ENCODE data around the gene MOSPD3. TPM values are rescaled to one million over a fixed set of nuclear protein-coding genes. Genes with fewer than 3 reads are reported as not detected.
"Not testable (repeated sequence)": the region's sequence is repeated elsewhere in the genome, so short reads cannot be mapped to it uniquely, and the experiment has no call there.

Gene MOSPD3
- total RNA-seq, 1 donor from 2014 or later = 12.2 TPM

DNA sequence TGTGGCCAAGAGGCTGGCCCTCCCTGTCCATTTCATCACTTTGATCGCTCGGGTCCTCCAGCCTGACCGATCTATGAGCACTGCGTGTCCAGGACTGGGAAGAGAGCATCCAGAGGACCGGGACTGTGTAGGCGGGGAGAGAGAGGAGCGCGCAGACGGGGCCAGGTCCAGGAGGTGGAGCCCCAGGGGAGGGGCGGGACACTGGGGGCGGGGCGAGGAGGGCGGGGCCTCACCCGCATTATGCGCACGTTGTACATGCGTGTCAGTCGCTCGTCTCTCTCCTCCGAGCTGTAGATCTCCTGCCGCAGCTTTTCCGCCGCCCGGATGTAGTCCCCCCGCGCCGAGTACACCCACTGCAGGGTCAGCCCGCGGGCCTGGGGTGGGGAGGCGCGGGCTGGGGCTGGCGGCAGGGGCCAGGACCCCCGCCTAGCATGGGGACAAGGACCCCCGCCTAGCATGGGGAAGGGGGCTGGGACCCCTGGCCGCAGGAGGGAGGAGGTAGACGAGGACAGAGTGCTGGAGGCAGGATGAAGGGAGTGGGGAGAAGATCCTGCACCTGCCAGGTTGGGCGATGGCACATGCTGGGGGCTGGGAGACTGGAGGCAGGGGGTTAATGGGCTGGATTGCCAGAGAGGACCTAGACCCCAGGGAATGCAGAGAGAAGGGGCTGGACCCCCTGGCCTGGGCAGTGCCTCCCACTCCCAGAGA lies 14.3 kb downstream of the MOSPD3 start:
- DNase-seq = peak; percentile 75

DNA sequence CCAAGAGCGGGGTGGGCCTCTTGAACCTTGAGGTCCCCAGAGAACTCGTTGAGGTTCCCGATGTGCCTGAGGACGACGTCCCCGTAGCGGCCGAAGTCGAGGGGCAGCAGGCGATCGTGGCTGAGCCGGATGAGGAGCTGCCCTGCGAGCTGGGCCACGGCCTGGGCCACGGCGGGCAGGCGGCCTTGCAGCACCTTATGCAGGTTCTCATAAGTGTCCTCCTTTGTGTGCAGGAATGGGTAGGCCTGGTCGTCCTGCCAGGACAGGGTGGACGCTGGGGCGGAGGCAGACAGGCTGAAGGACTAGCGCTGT lies 14.9 kb downstream of the MOSPD3 start:
- DNase-seq = no peak

DNA sequence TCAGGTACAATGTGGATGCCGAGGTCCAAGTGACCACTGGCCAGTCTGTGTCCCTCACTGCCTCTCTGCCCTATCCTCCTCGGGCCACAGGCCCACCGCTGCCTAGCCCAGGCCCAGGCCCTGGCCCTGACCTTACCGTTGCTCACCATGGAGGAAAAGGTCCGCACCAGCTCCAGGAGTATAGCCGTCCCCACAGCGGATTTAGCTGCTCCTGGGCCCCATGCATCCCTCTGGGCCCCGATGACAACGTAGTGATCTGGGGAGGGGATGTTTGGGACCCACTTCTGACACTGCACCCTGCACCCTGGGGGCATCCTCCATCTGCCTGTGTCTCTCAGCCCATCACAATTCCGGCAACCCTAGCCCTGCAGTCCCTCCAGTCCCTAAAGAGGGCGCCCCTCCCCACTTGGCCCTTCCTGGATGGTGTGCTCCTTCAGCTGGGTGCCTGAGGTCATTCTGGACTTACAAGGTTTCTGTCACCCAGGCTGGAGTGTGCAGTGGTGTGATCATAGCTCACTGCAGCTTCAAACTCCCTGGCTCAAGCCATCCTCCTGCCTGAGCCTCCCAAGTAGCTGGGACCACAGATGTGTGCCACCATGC lies 16.9 kb downstream of the MOSPD3 start:
- no peak for DNase-seq

DNA sequence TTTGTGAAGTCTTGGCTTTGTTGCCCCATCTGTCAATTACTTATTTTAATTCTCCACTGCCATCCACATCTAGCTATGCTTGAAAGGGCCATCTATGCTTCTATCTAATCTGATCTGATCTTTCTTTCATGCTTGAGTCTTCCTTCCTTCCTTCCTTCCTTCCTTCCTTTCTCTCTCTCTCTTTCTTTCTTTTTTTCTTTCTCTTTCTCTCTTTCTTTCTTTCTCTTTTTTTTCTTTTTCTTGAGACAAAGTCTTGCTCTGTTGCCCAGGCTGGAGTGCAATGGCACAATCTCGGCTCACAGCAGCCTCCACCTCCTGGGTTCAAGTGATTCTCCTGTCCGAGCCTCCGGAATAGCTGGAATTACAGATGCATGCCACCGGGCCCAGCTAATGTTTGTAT lies 17.7 kb downstream of the MOSPD3 start:
- no peak for DNase-seq

DNA sequence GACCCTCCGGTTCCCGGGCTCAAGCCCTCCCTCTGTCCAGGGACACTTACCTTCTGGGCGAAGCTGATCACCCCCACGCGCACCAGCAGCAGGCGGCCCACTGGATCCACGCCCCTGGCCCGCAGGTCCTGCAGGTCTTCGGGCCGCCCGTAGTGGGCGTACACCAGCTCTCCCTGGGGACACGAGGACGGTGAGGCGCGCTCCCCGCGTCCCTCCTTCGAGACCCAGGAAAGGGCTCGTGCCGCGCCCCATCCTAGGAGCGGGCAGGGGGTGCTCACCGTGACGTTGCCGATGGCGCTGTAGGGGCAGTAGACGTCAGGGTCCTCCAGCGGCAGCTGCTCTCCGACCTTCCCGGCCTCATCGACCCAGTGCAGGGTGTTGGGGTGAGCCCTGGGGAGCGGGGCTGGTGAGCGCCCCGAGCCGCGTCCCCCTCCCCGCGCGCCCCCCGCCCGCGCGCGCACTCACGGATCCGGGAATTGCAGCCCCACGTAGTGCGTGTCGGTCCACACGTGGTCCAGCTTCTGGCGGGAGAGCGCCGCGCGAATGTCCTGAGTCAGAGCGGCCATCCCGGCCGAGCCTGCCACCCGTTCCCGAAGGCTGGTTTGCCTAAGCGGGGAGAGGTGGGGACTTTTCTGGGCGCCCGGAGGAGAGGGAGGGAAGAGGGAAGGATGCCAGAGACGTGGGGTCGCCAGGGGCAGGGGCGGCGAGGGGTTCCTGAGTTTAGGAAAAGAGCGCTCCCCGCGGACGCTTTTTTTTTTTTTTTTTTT lies 20.8 kb downstream of the MOSPD3 start:
- no peak for DNase-seq

DNA sequence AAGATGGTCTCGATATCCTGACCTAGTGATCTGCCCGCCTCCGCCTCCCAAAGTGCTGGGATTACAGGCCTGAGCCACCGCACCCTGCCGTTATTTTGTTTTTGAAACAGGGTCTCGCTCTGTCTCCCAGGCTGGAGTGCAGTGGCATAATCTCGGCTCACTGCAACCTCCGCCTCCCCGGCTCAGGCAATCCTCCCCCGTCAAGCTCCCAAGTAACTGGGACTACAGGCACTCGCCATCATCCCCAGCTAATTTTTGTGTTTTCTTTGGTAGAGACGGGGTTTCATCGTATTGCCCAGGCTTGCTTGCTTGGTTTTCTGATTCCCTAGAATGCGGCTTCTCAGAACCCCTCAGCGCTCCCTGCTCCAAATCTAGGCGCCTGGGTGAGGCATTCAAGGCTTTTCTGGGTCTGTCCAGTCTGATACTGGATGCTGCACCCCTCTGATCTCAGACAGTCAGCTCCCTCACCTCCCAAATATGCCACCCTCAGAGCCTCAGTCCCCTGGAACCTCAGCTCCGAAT lies 27.7 kb downstream of the MOSPD3 start:
- DNase-seq = no peak

DNA sequence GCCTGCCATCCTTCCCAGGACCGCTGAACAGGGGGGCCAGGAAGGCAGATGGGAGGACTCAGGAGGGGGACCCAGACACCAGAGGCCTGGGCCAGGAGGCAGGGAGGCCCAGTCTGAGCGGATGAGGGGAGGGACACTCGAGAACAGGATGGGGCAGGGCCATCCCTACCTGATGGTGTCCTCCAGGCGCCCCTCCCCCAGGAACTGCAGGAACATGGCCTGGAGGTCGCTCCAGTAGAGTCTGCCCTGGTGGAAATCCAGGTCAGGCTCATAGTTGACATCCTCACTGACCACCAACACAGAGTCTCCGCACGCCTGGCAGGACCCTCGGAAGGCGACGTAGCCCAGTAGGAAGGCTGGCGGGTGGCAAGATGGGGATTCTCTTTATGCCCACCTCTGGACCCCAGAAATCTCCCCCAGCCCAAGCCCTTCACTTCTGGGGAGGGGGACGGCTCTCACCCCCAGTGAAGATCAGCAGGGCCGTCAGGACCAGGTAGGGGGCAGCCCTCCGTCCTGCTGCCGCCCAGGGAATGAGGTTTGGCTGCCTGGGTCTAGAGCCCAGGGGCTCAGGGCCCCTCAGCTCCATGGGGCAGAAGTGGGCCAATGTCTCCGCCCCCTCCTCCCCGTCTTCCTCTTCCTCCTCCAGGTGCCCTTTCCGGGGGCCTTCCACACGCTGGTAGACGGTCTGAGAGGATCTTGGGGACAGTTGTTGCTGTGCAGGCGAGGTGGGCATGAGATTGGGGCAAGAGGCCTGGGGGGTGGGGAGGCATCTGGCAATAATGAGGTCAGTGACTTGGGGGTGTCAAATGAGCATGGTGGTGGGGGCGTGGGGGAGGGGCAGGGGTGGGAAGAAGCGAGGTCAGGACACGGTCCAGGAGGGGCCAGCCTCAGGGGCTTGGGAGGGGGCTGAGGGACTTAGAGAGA lies 28.4 kb downstream of the MOSPD3 start:
- no peak for DNase-seq

DNA sequence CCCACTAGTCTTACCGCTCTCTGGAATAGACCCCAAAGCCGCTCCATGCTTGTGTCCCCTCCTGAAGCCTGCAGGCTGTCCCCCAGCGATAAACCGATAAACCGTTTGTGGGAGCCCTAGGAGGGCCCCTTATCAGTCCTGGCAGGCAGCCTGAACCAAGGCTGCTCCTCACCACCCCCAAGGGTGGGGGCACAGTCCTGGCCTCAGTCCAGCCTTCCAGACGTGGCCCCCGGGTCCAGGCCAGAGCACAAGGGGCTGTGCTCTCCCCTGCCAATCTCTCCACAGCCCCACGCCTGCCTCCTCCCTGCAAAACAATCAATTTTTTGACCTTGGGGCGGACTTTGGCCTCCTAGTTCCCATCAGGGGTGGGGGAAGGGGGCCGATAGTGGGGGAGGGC lies 29.1 kb downstream of the MOSPD3 start, which contains the start of gene TFR2:
TFR2 (minus strand) TSS at position 90 of the 397 bp plus-strand sequence; CDS start at position 47, 43 bp downstream.
- no peak for DNase-seq

DNA sequence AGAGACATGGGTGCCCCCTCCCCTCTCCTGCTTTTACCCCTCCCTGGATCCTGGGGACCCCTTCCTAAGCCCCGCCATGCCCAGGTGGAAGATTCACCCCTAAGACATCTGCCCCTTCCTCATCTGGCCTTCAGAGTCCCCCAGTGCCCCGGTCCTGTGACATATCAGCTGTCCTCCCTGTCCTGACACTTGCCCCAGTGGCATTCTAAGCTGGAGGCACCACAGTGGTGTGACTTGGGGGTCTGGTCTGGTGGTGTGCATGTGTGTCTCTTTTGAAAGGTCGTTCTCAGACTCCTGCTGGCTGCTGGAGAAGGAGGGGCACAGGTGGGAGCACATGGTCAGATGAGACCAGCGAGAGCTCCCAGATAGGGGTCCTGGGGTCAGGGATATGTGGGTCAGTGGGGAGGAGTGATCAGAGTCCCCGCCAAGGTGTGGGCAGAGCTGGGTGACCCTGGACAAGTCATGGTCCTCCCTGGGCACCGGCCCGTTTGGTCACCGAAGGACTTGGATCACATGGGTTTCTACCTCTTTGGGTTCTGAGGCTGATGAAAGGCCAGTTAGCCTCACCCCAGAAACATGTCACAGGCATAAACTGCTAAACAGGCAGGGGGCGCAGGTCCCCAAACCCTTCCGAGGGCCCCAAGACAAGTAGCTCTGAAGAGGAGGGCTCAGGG lies 29.7 kb downstream of the MOSPD3 start:
- no peak for DNase-seq

DNA sequence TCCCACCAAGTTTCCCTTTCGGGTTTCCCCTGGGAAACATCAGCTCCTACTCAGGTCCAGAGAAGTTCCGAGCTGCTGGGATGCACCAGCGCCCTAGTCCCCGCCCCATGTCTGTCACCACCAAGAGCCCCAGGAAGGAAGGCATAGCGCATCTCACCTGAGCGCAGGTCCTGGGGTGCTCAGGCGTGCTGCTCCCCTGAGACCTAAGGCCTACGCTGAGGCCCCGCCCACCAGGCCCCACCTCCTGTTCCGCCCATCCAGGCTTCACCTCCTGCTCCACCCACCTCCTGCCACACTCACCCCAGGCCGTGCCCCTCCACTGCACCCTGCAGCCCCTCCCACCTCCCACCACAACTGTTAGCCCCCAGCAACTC lies 30.2 kb downstream of the MOSPD3 start:
- DNase-seq = no peak

DNA sequence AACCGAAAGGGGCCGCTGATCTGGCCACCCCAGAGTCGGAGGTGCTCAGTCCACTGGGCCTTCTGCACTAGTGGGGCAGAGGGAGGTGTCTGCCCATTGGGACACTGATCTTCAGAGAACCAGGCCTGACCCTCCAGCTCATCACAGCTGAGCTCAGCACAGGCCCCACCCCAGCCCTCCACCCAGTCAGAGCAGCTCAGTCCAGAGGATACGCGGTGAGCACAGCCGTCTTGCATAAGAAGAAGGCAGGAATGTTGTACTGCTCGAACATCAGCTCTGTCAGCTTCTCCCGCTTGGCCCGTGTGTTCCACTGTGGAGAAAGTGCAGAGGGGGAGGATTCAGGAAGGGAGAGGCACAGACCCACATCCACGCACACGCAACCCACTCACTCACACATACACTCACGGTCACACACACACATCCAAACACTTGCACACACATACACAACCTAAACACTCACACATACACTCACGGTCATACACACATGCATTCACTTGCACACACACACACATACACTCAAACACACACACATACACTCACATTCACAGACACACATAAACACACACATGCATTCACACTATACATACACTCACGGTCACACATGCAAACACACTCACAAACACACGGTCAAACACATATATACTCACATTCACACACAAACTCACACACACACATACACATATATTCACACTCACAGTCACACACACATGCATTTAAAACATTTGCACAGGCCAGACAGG lies 37.7 kb downstream of the MOSPD3 start:
- no peak for DNase-seq

DNA sequence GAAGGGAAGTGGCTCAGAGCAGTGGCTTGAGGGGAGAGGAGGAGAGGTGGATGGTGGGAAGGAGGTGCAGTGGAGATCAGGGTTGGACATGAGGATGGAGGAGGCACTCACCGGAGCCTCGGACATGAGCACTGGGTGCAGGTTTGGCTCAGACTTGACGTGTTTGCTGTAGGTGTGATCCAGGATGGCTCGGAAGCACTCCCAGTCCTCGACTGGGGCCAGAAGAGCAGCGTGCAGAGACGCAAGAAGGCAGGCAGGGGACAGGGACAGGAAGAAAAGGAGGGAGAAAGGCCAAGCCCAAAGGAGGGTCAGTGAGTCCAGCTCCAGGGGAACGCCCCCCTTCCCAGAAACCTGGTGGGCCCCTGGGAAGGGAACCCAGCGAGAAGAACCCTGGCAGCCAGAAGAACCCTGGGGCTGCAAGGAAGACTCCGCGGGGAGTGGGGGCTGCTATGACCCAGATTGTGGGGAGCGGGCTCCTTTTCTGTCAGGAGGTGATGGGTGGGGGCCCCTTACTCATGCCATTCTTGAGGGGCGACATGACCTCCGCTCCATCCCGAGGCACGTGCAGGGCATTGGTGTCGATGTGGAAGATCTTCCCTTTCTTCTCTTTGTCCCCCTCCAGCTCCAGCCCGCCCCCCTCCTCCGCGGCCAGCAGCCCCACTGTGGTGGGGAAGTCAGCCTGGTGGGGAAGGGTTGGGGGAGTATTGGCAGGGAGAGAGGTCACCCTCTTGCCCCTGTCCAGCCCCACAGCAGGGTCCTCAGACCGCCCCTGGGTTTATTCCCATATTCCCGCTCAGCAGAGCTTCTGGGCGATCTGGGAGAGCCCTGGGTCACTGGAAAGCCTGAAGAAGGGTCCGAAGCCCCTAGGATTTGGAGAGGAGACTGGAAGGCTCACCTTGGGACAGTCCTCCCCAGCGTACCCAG lies 42.8 kb downstream of the MOSPD3 start:
- no peak for DNase-seq

DNA sequence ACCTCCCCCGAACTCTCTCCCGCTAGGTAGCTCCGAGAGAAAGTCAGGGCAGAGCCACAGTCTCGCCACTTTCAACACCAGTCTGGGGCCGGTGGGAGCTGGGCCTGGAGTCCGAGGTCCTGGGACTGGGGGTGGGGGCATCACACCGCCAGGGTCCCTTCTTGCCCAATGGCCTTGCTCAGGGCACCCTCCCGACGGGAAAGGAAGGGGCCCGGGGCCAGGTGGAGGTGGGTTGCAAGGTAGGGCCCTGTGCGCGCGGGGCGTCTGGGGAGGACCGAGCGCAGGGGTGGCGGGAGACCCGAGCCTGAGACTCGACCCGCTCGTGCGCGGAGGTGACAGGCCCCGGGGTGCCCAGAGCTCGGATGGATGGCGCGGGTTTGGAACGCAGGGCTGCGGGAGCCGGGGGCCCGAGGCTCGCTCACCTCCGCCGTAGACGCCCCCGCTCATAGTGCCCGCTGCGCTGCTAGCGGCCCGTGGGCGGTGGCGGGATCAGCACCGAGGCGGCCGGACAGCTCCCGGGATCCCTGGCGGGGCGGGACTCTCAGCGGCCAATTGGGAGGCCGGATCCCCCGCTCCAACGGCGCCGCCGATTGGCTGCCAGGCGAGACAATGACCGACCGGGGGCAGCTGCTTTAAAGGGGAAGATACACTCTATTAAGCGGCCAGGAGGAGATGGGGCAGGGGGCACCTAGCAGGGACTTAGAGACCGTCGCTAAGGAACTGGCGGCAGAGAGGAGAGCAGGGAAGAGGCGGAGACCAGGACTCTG lies 43.8 kb downstream of the MOSPD3 start, which contains the start of gene ACTL6B:
ACTL6B (minus strand) TSS at position 541 of the 767 bp plus-strand sequence; CDS start at position 447, 94 bp downstream.
- DNase-seq = peak; percentile 74

DNA sequence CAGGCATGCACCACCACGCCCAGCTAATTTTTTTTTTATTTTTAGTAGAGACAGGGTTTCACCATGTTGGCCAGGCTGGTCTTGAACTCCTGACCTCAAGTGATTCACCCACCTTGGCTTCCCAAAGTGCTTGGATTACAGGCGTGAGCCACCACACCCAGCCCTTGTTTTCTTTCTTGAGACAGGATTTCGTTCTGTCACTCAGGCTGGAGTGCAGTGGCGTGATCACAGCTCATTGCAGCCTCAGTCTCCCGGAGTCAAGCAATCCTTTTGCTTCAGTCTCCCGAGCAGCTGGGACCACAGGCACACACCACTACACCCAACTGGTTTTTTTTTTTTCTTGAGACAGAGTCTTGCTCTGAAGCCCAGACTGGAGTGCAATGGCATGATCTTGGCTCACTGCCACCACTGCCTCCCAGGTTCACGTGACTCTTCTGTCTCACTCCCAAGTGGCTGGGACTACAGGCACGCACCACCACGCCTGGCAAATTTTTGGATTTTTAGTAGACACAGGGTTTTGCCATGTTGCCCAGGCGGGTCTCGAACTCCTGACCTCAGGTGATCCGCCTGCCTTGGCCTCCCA lies 49.9 kb downstream of the MOSPD3 start:
- DNase-seq = not testable (repeated sequence)
